Right kidney (tissue), 1 donor: ENCODE data around the gene ADAMTS2.
"Not testable (repeated sequence)": the region's sequence is repeated elsewhere in the genome, so short reads cannot be mapped to it uniquely, and the experiment has no call there.

ENCODE experiments used
- DNase-seq: peaks from one replicate; pipeline ENCODE4 v3.0.0-alpha.2; 2016

Gene ADAMTS2

GRCh38 chr5:179217956-179218942 is 127.0 kb downstream of the ADAMTS2 start:
- DNase-seq: no peak

- no peak for DNase-seq
Observed at GRCh38 chr5:179217356-179217755, 127.9 kb downstream of the ADAMTS2 start.

- DNase-seq: not testable (repeated sequence)
Observed at GRCh38 chr5:179216381-179216780, 128.9 kb downstream of the ADAMTS2 start.

GRCh38 chr5:179215576-179215975 is 129.7 kb downstream of the ADAMTS2 start:
- no peak for DNase-seq

- DNase-seq: no peak
Observed at GRCh38 chr5:179214678-179215077, 130.6 kb downstream of the ADAMTS2 start.

- no peak for DNase-seq
Observed at GRCh38 chr5:179212870-179213269, 132.4 kb downstream of the ADAMTS2 start.

- no peak for DNase-seq
Observed at GRCh38 chr5:179211631-179212030, 133.6 kb downstream of the ADAMTS2 start.

GRCh38 chr5:179211068-179211467 is 134.2 kb downstream of the ADAMTS2 start:
- DNase-seq: no peak

GRCh38 chr5:179210478-179210877 is 134.8 kb downstream of the ADAMTS2 start:
- no peak for DNase-seq

- DNase-seq: no peak
Observed at GRCh38 chr5:179209359-179210150, 135.7 kb downstream of the ADAMTS2 start.

GRCh38 chr5:179208706-179209358 is 136.4 kb downstream of the ADAMTS2 start:
- DNase-seq: no peak

GRCh38 chr5:179207920-179208705 is 137.1 kb downstream of the ADAMTS2 start:
- no peak for DNase-seq

- no peak for DNase-seq
Observed at GRCh38 chr5:179207470-179207869, 137.8 kb downstream of the ADAMTS2 start.

GRCh38 chr5:179206366-179206765 is 138.9 kb downstream of the ADAMTS2 start:
- no peak for DNase-seq

GRCh38 chr5:179205277-179205676 is 140.0 kb downstream of the ADAMTS2 start:
- DNase-seq: no peak

GRCh38 chr5:179204572-179204971 is 140.7 kb downstream of the ADAMTS2 start:
- DNase-seq: no peak

GRCh38 chr5:179203248-179203647 is 142.0 kb downstream of the ADAMTS2 start:
- DNase-seq: no peak

GRCh38 chr5:179201986-179202385 is 143.3 kb downstream of the ADAMTS2 start:
- no peak for DNase-seq

- DNase-seq: no peak
Observed at GRCh38 chr5:179199246-179199645, 146.0 kb downstream of the ADAMTS2 start.

GRCh38 chr5:179198825-179199224 is 146.4 kb downstream of the ADAMTS2 start:
- no peak for DNase-seq

GRCh38 chr5:179196405-179197079 is 148.7 kb downstream of the ADAMTS2 start:
- no peak for DNase-seq
